Measurements from ENCODE around the gene SYTL2.

SYTL2 gene

GRCh38 chr11:85762226-85762625 lies 48.7 kb downstream of the SYTL2 start:
- no peak for DNase-seq (ENCODE audit: low spot score)

GRCh38 chr11:85759915-85760314 lies 51.0 kb downstream of the SYTL2 start:
- DNase-seq (ENCODE audit: low spot score), result no peak

GRCh38 chr11:85758480-85759039 lies 52.4 kb downstream of the SYTL2 start:
- DNase-seq (ENCODE audit: low spot score), result peak; percentile 25

- DNase-seq (ENCODE audit: low spot score), result no peak
Measured at GRCh38 chr11:85758026-85758425, 52.9 kb downstream of the SYTL2 start.

GRCh38 chr11:85756401-85757200 lies 54.3 kb downstream of the SYTL2 start:
- DNase-seq (ENCODE audit: low spot score), result peak; percentile 15

GRCh38 chr11:85755701-85756100 lies 55.2 kb downstream of the SYTL2 start:
- DNase-seq (ENCODE audit: low spot score), result no peak

- no peak for DNase-seq (ENCODE audit: low spot score)
Measured at GRCh38 chr11:85755285-85755684, 55.7 kb downstream of the SYTL2 start.

- peak; percentile 92 for DNase-seq (ENCODE audit: low spot score)
Measured at GRCh38 chr11:85752890-85753581, 57.9 kb downstream of the SYTL2 start.

- peak; percentile 20 for DNase-seq (ENCODE audit: low spot score)
Measured at GRCh38 chr11:85752201-85752889, 58.6 kb downstream of the SYTL2 start.

- no peak for DNase-seq (ENCODE audit: low spot score)
Measured at GRCh38 chr11:85751724-85752123, 59.2 kb downstream of the SYTL2 start.

- DNase-seq (ENCODE audit: low spot score), result peak; percentile 33
Measured at GRCh38 chr11:85750646-85751045, 60.3 kb downstream of the SYTL2 start.

- DNase-seq (ENCODE audit: low spot score), result peak; percentile 22
Measured at GRCh38 chr11:85749884-85750283, 61.1 kb downstream of the SYTL2 start.

- no peak for DNase-seq (ENCODE audit: low spot score)
Measured at GRCh38 chr11:85749287-85749834, 61.6 kb downstream of the SYTL2 start.

GRCh38 chr11:85748455-85748891 lies 62.5 kb downstream of the SYTL2 start:
- no peak for DNase-seq (ENCODE audit: low spot score)

- no peak for DNase-seq (ENCODE audit: low spot score)
Measured at GRCh38 chr11:85746670-85747069, 64.3 kb downstream of the SYTL2 start.

GRCh38 chr11:85745626-85746025 lies 65.3 kb downstream of the SYTL2 start:
- no peak for DNase-seq (ENCODE audit: low spot score)

- no peak for DNase-seq (ENCODE audit: low spot score)
Measured at GRCh38 chr11:85742873-85743275, 68.1 kb downstream of the SYTL2 start.

GRCh38 chr11:85742348-85742747 lies 68.6 kb downstream of the SYTL2 start:
- DNase-seq (ENCODE audit: low spot score), result no peak

- DNase-seq (ENCODE audit: low spot score), result no peak
Measured at GRCh38 chr11:85740481-85741400, 70.2 kb downstream of the SYTL2 start.

- no peak for DNase-seq (ENCODE audit: low spot score)
Measured at GRCh38 chr11:85737738-85738137, 73.2 kb downstream of the SYTL2 start.

- DNase-seq (ENCODE audit: low spot score), result no peak
Measured at GRCh38 chr11:85735876-85736460, 75.0 kb downstream of the SYTL2 start.
